GM12878 (cell line): ENCODE data around the gene TP53I3. TPM values are rescaled to one million over a fixed set of nuclear protein-coding genes. Genes with fewer than 3 reads are reported as not detected.

Experiments
- BACH1 ChIP-seq: fragments of 450-650 bp; IDR thresholded peaks from 2 replicates; pipeline ENCODE4 v1.6.1; 2017; ENCODE audit warnings: mild to moderate bottlenecking, borderline replicate concordance
- CBFB ChIP-seq: IDR thresholded peaks from 2 replicates; pipeline ENCODE4 v1.6.1; 2016; ENCODE audit warnings: antibody characterized with exemption, low read depth
- EZH2 ChIP-seq: IDR thresholded peaks from 2 replicates; pipeline ENCODE4 v1.6.1; 2012; ENCODE audit warnings: low read depth, mild to moderate bottlenecking, control low read depth, inconsistent platforms, low read length, borderline replicate concordance; ENCODE audit not compliant: control insufficient read depth
- FOXM1 ChIP-seq: IDR thresholded peaks from 2 replicates; pipeline ENCODE4 v1.6.1; 2012; ENCODE audit warnings: low read depth, mild to moderate bottlenecking, inconsistent platforms, low read length, moderate library complexity
- JUND ChIP-seq: IDR thresholded peaks from 2 replicates; pipeline ENCODE4 v1.6.1; 2012; ENCODE audit warnings: low read depth, mild to moderate bottlenecking, low read length, improper control_type of control experiment, moderate library complexity
- KLF5 ChIP-seq: fragments of 450-650 bp; IDR thresholded peaks from 2 replicates; pipeline ENCODE4 v1.6.1; 2014; ENCODE audit warnings: mild to moderate bottlenecking; ENCODE audit not compliant: partially characterized antibody
- MEF2A ChIP-seq: IDR thresholded peaks from 2 replicates; pipeline ENCODE4 v1.6.1; 2011; ENCODE audit warnings: low read depth, mild to moderate bottlenecking, low read length, moderate library complexity; ENCODE audit not compliant: insufficient read depth
- MTA2 ChIP-seq: fragments of 450-650 bp; IDR thresholded peaks from 2 replicates; pipeline ENCODE4 v1.6.1; 2016; ENCODE audit warnings: low read depth, mild to moderate bottlenecking, moderate library complexity
- NBN ChIP-seq: fragments of 450-650 bp; IDR thresholded peaks from 2 replicates; pipeline ENCODE4 v1.6.1; 2016
- NFYA ChIP-seq: IDR thresholded peaks from 2 replicates; pipeline ENCODE4 v1.6.1; 2011; ENCODE audit warnings: low read depth, mild to moderate bottlenecking, low read length, improper control_type of control experiment, borderline replicate concordance
- NR2C2 ChIP-seq: IDR thresholded peaks from 2 replicates; pipeline ENCODE4 v1.6.1; 2011; ENCODE audit warnings: borderline replicate concordance, low read depth; ENCODE audit not compliant: control insufficient read depth, insufficient read length
- POLR2A ChIP-seq: IDR thresholded peaks from 2 replicates; pipeline ENCODE4 v1.6.1; 2011; ENCODE audit warnings: low read depth, mild to moderate bottlenecking, low read length
- RCOR1 ChIP-seq: conservative IDR thresholded peaks from 2 replicates; pipeline ENCODE4 v1.6.1; 2012; ENCODE audit warnings: low read depth, low read length, improper control_type of control experiment
- SIX5 ChIP-seq: IDR thresholded peaks from 2 replicates; pipeline ENCODE4 v1.6.1; 2011; ENCODE audit warnings: mild to moderate bottlenecking, low read depth, low read length, moderate library complexity; ENCODE audit not compliant: severe bottlenecking
- SUPT20H ChIP-seq: IDR thresholded peaks from 2 replicates; pipeline ENCODE4 v1.6.1; 2011; ENCODE audit warnings: low read depth, mild to moderate bottlenecking, low read length, moderate library complexity, borderline replicate concordance; ENCODE audit not compliant: control insufficient read depth
- ZBED1 ChIP-seq: IDR thresholded peaks from 2 replicates; pipeline ENCODE4 v1.6.1; 2016; ENCODE audit warnings: borderline replicate concordance
- ZNF217 ChIP-seq: fragments of 450-650 bp; IDR thresholded peaks from 2 replicates; pipeline ENCODE4 v1.6.1; 2017; ENCODE audit warnings: antibody characterized with exemption, mild to moderate bottlenecking
- ZSCAN29 ChIP-seq: fragments of 450-650 bp; IDR thresholded peaks from 2 replicates; pipeline ENCODE4 v1.6.1; 2017; ENCODE audit warnings: mild to moderate bottlenecking, moderate library complexity
- polyA plus RNA-seq, 11 experiments: library from polyadenylated mRNA; depleted of rRNA in 4 of 11; unstranded in 6 of 11; stranded (reverse) in 5 of 11; fragments of >200 nt; fragmentation: Nextera tagmentation in 4 of 11; fragmentation: Illumina TruSeq in 1 of 11; extraction: Ambion mirVana in 4 of 11; extraction: Trizol in 1 of 11; gene quantifications; 1 replicate in 1 of 11; 2 replicates in 10 of 11; pipeline versions ENCODE4 v1.2.1 to v1.2.3, GENCODE V29; 2011 to 2016; ENCODE audit warnings: inconsistent platforms in 2 of 11, missing spikeins in 2 of 11, low read depth in 1 of 11
- total RNA-seq, 4 experiments: library from RNA; depleted of rRNA in 3 of 4; stranded (reverse); fragments of >200 nt in 3 of 4; fragmentation: Illumina TruSeq in 1 of 4; extraction: Trizol in 1 of 4; gene quantifications; 2 replicates each; pipeline versions ENCODE4 v1.2.1 to v1.2.3, GENCODE V29; 2013 to 2021
- TF ChIP-seq, protein P1 (sequence below): IDR thresholded peaks from 2 replicates; pipeline ENCODE4 v1.6.1; 2011; ENCODE audit warnings: borderline replicate concordance, low read depth, mild to moderate bottlenecking, moderate library complexity, low read length; ENCODE audit not compliant: insufficient read depth, poor library complexity, severe bottlenecking
- TF ChIP-seq, protein P2 (sequence below): fragments of 450-650 bp; formaldehyde crosslinking; IDR thresholded peaks from 2 replicates; pipeline ENCODE4 v1.4.0; 2022; ENCODE audit warnings: mild to moderate bottlenecking, moderate library complexity
- TF ChIP-seq, protein P3 (sequence below): IDR thresholded peaks from 2 replicates; pipeline ENCODE4 v1.6.1; 2011; ENCODE audit warnings: mild to moderate bottlenecking, low read depth, low read length, moderate library complexity; ENCODE audit not compliant: insufficient replicate concordance
- TF ChIP-seq, protein P4 (sequence below), 3 experiments: IDR thresholded peaks in 2 of 3; conservative IDR thresholded peaks in 1 of 3; 2 replicates each; pipeline ENCODE4 v1.5.1; 2011; ENCODE audit warnings: low read depth in 3 of 3, low read length in 3 of 3, mild to moderate bottlenecking in 3 of 3, control low read depth in 2 of 3, moderate library complexity in 2 of 3, inconsistent platforms in 1 of 3, mixed read lengths in 1 of 3; ENCODE audit not compliant: control insufficient read depth in 2 of 3, insufficient read depth in 1 of 3; ENCODE audit errors: extremely low read depth in 1 of 3

Gene TP53I3
- total and polyA plus RNA-seq, 10 of the 15 experiments (the other 5 are each of a cell fraction or from before 2014, with no cell fraction given) = 1.4 to 57.4 (median 11.6) TPM

DNA sequence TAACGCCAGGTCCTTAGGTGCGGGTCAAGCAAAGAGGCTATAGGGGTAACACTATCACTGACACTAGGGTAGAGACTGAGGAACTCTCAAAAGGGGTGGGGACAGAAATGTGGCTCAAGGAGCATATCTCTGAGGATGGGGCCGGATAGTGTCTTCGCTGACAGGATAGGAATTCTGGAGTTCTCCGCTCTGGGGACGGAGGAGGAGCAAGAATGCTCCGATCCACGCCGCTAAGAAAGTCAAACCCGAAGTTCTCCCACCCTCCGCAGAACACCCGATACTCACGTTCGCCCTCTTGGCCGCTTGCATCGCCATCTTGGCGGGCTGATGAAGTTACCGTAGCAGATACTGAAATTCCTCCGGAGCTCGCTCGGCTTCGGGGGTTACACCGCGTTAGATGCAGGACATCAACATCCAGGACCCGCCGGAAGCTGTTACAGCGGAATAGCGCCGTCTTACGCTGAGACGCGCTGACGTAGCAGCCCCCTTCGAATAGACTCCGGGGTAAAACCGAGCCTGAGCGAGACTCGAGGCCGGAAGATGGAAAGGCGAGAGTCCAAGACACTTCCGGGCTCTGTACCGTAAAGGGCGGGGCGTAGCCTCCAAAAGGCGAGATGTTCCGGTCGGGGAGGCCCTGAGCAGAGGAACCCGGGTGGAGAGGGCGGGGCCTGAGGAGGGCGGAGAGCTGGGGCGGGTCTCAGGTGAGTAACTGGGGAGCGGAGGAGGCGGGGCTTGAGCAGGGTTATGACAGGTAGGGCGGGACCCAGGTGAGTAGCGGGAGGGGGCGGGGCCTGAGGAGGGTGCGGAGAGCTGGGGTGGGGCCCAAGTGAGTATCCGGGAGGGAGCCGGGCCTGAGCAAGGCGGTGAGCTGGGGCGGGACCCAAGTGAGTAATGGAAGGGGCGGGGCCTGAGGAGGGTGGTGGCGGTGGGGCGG, 8.5 kb downstream of the TP53I3 start, which contains the start of gene SF3B6 (continued):
- TF ChIP-seq ZNF217 = no peak
- TF ChIP-seq, protein P1, sequence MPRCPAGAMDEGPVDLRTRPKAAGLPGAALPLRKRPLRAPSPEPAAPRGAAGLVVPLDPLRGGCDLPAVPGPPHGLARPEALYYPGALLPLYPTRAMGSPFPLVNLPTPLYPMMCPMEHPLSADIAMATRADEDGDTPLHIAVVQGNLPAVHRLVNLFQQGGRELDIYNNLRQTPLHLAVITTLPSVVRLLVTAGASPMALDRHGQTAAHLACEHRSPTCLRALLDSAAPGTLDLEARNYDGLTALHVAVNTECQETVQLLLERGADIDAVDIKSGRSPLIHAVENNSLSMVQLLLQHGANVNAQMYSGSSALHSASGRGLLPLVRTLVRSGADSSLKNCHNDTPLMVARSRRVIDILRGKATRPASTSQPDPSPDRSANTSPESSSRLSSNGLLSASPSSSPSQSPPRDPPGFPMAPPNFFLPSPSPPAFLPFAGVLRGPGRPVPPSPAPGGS = no peak
- peak; percentile 83 for TF ChIP-seq MEF2A
- TF ChIP-seq ZBED1 = peak; percentile 57; the same call in 1 of the 2 replicates
- peak; percentile 62; the same call in 1 of the 2 replicates for TF ChIP-seq JUND
- TF ChIP-seq KLF5 = peak; percentile 93
- TF ChIP-seq FOXM1 = peak; percentile 66; the same call in 1 of the 2 replicates
- TF ChIP-seq, protein P2, sequence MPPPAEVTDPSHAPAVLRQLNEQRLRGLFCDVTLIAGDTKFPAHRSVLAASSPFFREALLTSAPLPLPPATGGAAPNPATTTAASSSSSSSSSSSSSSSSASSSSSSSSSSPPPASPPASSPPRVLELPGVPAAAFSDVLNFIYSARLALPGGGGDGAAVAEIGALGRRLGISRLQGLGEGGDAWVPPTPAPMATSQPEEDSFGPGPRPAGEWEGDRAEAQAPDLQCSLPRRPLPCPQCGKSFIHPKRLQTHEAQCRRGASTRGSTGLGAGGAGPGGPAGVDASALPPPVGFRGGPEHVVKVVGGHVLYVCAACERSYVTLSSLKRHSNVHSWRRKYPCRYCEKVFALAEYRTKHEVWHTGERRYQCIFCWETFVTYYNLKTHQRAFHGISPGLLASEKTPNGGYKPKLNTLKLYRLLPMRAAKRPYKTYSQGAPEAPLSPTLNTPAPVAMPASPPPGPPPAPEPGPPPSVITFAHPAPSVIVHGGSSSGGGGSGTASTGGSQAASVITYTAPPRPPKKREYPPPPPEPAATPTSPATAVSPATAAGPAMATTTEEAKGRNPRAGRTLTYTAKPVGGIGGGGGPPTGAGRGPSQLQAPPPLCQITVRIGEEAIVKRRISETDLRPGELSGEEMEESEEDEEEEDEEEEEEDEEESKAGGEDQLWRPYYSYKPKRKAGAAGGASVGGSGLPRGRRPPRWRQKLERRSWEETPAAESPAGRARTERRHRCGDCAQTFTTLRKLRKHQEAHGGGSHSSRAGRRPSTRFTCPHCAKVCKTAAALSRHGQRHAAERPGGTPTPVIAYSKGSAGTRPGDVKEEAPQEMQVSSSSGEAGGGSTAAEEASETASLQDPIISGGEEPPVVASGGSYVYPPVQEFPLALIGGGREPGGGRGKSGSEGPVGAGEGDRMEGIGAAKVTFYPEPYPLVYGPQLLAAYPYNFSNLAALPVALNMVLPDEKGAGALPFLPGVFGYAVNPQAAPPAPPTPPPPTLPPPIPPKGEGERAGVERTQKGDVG (CRISPR knock-in tag) = no peak
- peak; percentile 60 for TF ChIP-seq MTA2
- TF ChIP-seq SUPT20H = no peak
- TF ChIP-seq NBN = peak; percentile 98
- peak; percentile 78; the same call in 1 of the 2 replicates for TF ChIP-seq CBFB
- no peak for TF ChIP-seq NFYA
- peak; percentile 94 for TF ChIP-seq POLR2A
- TF ChIP-seq EZH2 = no peak
- TF ChIP-seq NR2C2 = no peak
- TF ChIP-seq, protein P3, sequence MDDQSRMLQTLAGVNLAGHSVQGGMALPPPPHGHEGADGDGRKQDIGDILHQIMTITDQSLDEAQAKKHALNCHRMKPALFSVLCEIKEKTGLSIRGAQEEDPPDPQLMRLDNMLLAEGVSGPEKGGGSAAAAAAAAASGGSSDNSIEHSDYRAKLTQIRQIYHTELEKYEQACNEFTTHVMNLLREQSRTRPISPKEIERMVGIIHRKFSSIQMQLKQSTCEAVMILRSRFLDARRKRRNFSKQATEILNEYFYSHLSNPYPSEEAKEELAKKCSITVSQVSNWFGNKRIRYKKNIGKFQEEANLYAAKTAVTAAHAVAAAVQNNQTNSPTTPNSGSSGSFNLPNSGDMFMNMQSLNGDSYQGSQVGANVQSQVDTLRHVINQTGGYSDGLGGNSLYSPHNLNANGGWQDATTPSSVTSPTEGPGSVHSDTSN = peak; percentile 23
- TF ChIP-seq RCOR1 = peak; percentile 63; the same call in 1 of the 2 replicates
- TF ChIP-seq ZSCAN29 = no peak
- peak; percentile 78 for TF ChIP-seq SIX5
- TF ChIP-seq, protein P4, sequence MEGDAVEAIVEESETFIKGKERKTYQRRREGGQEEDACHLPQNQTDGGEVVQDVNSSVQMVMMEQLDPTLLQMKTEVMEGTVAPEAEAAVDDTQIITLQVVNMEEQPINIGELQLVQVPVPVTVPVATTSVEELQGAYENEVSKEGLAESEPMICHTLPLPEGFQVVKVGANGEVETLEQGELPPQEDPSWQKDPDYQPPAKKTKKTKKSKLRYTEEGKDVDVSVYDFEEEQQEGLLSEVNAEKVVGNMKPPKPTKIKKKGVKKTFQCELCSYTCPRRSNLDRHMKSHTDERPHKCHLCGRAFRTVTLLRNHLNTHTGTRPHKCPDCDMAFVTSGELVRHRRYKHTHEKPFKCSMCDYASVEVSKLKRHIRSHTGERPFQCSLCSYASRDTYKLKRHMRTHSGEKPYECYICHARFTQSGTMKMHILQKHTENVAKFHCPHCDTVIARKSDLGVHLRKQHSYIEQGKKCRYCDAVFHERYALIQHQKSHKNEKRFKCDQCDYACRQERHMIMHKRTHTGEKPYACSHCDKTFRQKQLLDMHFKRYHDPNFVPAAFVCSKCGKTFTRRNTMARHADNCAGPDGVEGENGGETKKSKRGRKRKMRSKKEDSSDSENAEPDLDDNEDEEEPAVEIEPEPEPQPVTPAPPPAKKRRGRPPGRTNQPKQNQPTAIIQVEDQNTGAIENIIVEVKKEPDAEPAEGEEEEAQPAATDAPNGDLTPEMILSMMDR (IDR thresholded peaks at IDR 0.05 in 2 of 3, conservative IDR thresholded peaks at IDR 0.05 in 1 of 3; ENCODE audit: control insufficient read depth in 2 of 3, extremely low read depth in 1 of 3, insufficient read depth in 1 of 3, low read depth in 3 of 3, low read length in 3 of 3) = no peak
- TF ChIP-seq BACH1 = peak; percentile 25; the same call in 1 of the 2 replicates
